ENCODE measurements around the gene GAST. TPM values are rescaled to one million over a fixed set of nuclear protein-coding genes. Genes with fewer than 3 reads are reported as not detected.

GAST gene
- total and polyA plus RNA-seq, 2 donors (not counting 1 experiment from before 2014, with no cell fraction given) = not detected

DNA sequence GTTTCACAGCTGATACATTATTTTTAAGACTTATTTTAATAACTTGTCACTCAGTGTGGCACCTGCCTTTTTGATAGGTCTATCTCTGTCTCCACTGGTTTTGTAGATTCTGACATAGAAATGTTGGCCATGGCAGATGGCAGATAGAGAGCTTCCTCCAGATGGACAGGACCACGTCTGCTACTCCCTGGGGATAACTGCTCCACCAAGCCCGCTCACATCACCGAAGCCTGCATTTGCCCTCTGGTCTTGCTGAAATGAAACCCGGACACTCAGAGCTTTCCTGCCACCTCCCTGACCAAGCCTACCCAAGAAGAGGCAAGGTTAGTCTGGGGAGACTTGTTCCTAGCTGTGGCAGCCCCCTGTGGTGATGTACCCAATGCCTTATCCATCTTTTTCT is 38.7 kb downstream of the GAST start:
- H3K36me3 ChIP-seq (ENCODE audit: control insufficient read depth, insufficient read depth, low read length) = no peaks in the 10 kb centered on the region
- no peak for DNase-seq (ENCODE audit: low read depth in 2 of 2)
- H3K4me1 ChIP-seq (ENCODE audit: control insufficient read depth, extremely low read depth, insufficient read depth, low read length) = no peaks in the 10 kb centered on the region
- TF ChIP-seq, protein P1, sequence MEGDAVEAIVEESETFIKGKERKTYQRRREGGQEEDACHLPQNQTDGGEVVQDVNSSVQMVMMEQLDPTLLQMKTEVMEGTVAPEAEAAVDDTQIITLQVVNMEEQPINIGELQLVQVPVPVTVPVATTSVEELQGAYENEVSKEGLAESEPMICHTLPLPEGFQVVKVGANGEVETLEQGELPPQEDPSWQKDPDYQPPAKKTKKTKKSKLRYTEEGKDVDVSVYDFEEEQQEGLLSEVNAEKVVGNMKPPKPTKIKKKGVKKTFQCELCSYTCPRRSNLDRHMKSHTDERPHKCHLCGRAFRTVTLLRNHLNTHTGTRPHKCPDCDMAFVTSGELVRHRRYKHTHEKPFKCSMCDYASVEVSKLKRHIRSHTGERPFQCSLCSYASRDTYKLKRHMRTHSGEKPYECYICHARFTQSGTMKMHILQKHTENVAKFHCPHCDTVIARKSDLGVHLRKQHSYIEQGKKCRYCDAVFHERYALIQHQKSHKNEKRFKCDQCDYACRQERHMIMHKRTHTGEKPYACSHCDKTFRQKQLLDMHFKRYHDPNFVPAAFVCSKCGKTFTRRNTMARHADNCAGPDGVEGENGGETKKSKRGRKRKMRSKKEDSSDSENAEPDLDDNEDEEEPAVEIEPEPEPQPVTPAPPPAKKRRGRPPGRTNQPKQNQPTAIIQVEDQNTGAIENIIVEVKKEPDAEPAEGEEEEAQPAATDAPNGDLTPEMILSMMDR (conservative IDR thresholded peaks at IDR 0.05 in 1 of 2, IDR thresholded peaks at IDR 0.05 in 1 of 2; ENCODE audit: low read depth in 1 of 2, low read length in 2 of 2) = no peak
- no peak for TF ChIP-seq EZH2 (IDR thresholded peaks at IDR 0.05; ENCODE audit: low read length, missing control alignments)
- no peaks in the 10 kb centered on the region for H4K20me1 ChIP-seq (ENCODE audit: control insufficient read depth, extremely low read depth, insufficient read depth, low read length)
- no peaks in the 10 kb centered on the region for H3K9me3 ChIP-seq (ENCODE audit: control insufficient read depth, insufficient read depth, low read depth, low read length)
- no peaks in the 10 kb centered on the region for H3K27me3 ChIP-seq (ENCODE audit: control insufficient read depth, insufficient read depth, low read length)
- H3K4me3 ChIP-seq (replicated peaks in 1 of 4; ENCODE audit: control extremely low read depth in 1 of 4, insufficient read depth in 1 of 4, low read depth in 3 of 4, low read length in 4 of 4) = no peak overlapping the region
- no peak overlapping the region for H3K9ac ChIP-seq (ENCODE audit: insufficient read depth, low read length)
- no peak overlapping the region for H2AFZ ChIP-seq (ENCODE audit: low read length)
- no peaks in the 10 kb centered on the region for H3K79me2 ChIP-seq (ENCODE audit: control insufficient read depth, insufficient read depth, low read length)
- H3K4me2 ChIP-seq (ENCODE audit: extremely low read depth, insufficient read depth, low read length) = no peak overlapping the region
- H3K27ac ChIP-seq (ENCODE audit: insufficient read depth, low read length) = no peak overlapping the region

DNA sequence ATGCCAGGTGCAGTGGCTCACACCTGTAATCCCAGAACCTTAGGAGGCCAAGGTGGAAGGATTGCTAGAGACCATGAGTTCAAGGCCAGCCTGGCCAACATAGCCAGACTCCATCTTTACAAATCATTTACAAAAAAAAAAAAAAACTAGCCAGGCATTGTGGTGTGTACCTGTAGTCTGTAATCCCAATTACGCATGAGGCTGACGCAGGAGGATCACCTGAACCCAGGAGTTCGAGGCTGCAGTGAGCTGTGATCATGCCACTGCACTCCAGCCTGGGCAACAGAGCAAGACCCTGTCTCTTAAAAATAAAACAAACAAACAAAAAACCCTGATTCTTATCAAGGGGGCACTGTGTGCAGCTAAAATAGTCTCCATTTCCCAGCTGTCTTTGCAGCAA is 39.2 kb downstream of the GAST start:
- Histone ChIP-seq H4K20me1 (ENCODE audit: control insufficient read depth, extremely low read depth, insufficient read depth, low read length) (no peaks in the 10 kb centered on the region), H3K4me1 (ENCODE audit: control insufficient read depth, extremely low read depth, insufficient read depth, low read length) (no peaks in the 10 kb centered on the region), H3K27ac (ENCODE audit: insufficient read depth, low read length) (no peak overlapping the region), H3K79me2 (ENCODE audit: control insufficient read depth, insufficient read depth, low read length) (no peaks in the 10 kb centered on the region), H3K4me2 (ENCODE audit: extremely low read depth, insufficient read depth, low read length) (no peak overlapping the region), H3K36me3 (ENCODE audit: control insufficient read depth, insufficient read depth, low read length) (no peaks in the 10 kb centered on the region), H3K9me3 (ENCODE audit: control insufficient read depth, insufficient read depth, low read depth, low read length) (no peaks in the 10 kb centered on the region), H2AFZ (ENCODE audit: low read length) (no peak overlapping the region), H3K27me3 (ENCODE audit: control insufficient read depth, insufficient read depth, low read length) (no peaks in the 10 kb centered on the region), H3K4me3 (replicated peaks in 1 of 4; ENCODE audit: control extremely low read depth in 1 of 4, insufficient read depth in 1 of 4, low read depth in 3 of 4, low read length in 4 of 4) (no peak overlapping the region), H3K9ac (ENCODE audit: insufficient read depth, low read length) (no peak overlapping the region)
- TF ChIP-seq, protein P1 (conservative IDR thresholded peaks at IDR 0.05 in 1 of 2, IDR thresholded peaks at IDR 0.05 in 1 of 2; ENCODE audit: low read depth in 1 of 2, low read length in 2 of 2) = no peak
- TF ChIP-seq EZH2 (IDR thresholded peaks at IDR 0.05; ENCODE audit: low read length, missing control alignments) = no peak
- DNase-seq (ENCODE audit: low read depth in 2 of 2) = no peak

DNA sequence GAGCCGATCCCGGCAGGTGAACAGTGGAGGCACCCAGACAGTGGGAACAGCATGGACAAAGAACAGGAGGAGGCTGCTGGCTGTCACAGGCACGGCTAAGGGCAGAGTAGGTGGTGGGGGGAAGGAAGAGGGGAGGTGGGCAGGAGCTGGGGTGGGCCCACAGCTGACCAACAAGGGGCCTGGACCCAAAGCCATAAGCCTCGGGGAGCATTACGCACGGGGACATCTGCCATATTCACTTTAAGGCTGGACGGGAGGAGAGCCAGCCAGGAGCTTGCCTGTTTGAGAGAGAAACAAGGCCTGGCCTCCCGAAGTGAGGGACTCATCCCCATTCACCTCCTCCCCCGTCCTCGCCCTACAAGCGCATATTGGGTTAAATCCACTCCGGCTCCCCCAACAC is 41.9 kb downstream of the GAST start:
- no peak overlapping the region for H3K9ac ChIP-seq (ENCODE audit: insufficient read depth, low read length)
- no peaks in the 10 kb centered on the region for H3K36me3 ChIP-seq (ENCODE audit: control insufficient read depth, insufficient read depth, low read length)
- no peak overlapping the region for H2AFZ ChIP-seq (ENCODE audit: low read length)
- no peak overlapping the region for H3K4me3 ChIP-seq (replicated peaks in 1 of 4; ENCODE audit: control extremely low read depth in 1 of 4, insufficient read depth in 1 of 4, low read depth in 3 of 4, low read length in 4 of 4)
- no peaks in the 10 kb centered on the region for H4K20me1 ChIP-seq (ENCODE audit: control insufficient read depth, extremely low read depth, insufficient read depth, low read length)
- H3K4me1 ChIP-seq (ENCODE audit: control insufficient read depth, extremely low read depth, insufficient read depth, low read length) = no peaks in the 10 kb centered on the region
- no peaks in the 10 kb centered on the region for H3K79me2 ChIP-seq (ENCODE audit: control insufficient read depth, insufficient read depth, low read length)
- DNase-seq (ENCODE audit: low read depth in 2 of 2) = no peak
- no peaks in the 10 kb centered on the region for H3K27me3 ChIP-seq (ENCODE audit: control insufficient read depth, insufficient read depth, low read length)
- no peak overlapping the region for H3K4me2 ChIP-seq (ENCODE audit: extremely low read depth, insufficient read depth, low read length)
- TF ChIP-seq, protein P1 (conservative IDR thresholded peaks at IDR 0.05 in 1 of 2, IDR thresholded peaks at IDR 0.05 in 1 of 2; ENCODE audit: low read depth in 1 of 2, low read length in 2 of 2) = no peak
- no peak for TF ChIP-seq EZH2 (IDR thresholded peaks at IDR 0.05; ENCODE audit: low read length, missing control alignments)
- H3K27ac ChIP-seq (ENCODE audit: insufficient read depth, low read length) = no peak overlapping the region
- H3K9me3 ChIP-seq (ENCODE audit: control insufficient read depth, insufficient read depth, low read depth, low read length) = no peaks in the 10 kb centered on the region

All from fibroblast of lung (primary cell).